SK-N-SH (cell line): ENCODE measurements around the gene ANKRD33B. TPM values are rescaled to one million over a fixed set of nuclear protein-coding genes. Genes with fewer than 3 reads are reported as not detected.

Source experiments
- CTCF ChIA-PET: fragments of 300-600, 350-600 bp; formaldehyde crosslinking; extraction: SDS; loops from one replicate; lab custom pipeline; 2021; lab: Yijun Ruan, JAX
- POLR2A ChIA-PET: fragments of 350-600 bp; sonication (Branson Sonifier 250); formaldehyde crosslinking; extraction: SDS; loops from one replicate; lab custom pipeline; 2020; ENCODE audit warnings: antibody characterized with exemption, inconsistent platforms; lab: Yijun Ruan, JAX
- DNase-seq: peaks from one replicate; pipeline ENCODE4 v3.0.0; 2012
- H2AFZ ChIP-seq: fragments of 200-600 bp; sonication (generic); 2 replicates; pipeline ENCODE4 v1.8.1; 2016; ENCODE audit warnings: antibody characterized with exemption, mild to moderate bottlenecking, low read depth
- H3F3A ChIP-seq: fragments of 200-600 bp; sonication (generic); replicated peaks from 2 replicates; pipeline ENCODE3; 2016; ENCODE audit warnings: antibody characterized with exemption, mild to moderate bottlenecking; ENCODE audit not compliant: insufficient read depth
- H3K27ac ChIP-seq, 2 experiments: fragments of 200-500 bp in 1 of 2; fragments of 200-600 bp in 1 of 2; sonication (Bioruptor generic) in 1 of 2; sonication (generic), shearing (Covaris generic) in 1 of 2; 2 replicates each; pipeline versions ENCODE4 v1.5.1 to v1.6.1; 2014 to 2016; ENCODE audit warnings: low read depth in 2 of 2, inconsistent platforms in 1 of 2, low read length in 1 of 2, mild to moderate bottlenecking in 1 of 2, mixed read lengths in 1 of 2
- H3K27me3 ChIP-seq: fragments of 200-600 bp; sonication (generic), shearing (Covaris generic); 2 replicates; pipeline ENCODE4 v1.6.1; 2016; ENCODE audit warnings: mixed run types; ENCODE audit not compliant: insufficient read depth
- H3K36me3 ChIP-seq, 2 experiments: fragments of 200-500 bp in 1 of 2; fragments of 200-600 bp in 1 of 2; sonication (Bioruptor generic) in 1 of 2; sonication (generic) in 1 of 2; replicated peaks in 1 of 2; 2 replicates each; pipeline versions ENCODE3 to v1.5.1; 2014 to 2016; ENCODE audit warnings: low read length in 1 of 2, mild to moderate bottlenecking in 1 of 2; ENCODE audit not compliant: insufficient read depth in 2 of 2, control insufficient read depth in 1 of 2
- H3K4me1 ChIP-seq, 2 experiments: fragments of 200-500 bp in 1 of 2; fragments of 200-600 bp in 1 of 2; sonication (Bioruptor generic) in 1 of 2; sonication (generic), shearing (Covaris generic) in 1 of 2; 2 replicates each; pipeline versions ENCODE4 v1.5.1 to v1.6.1; 2014 to 2016; ENCODE audit warnings: low read depth in 1 of 2, low read length in 1 of 2, mixed run types in 1 of 2; ENCODE audit not compliant: insufficient read depth in 2 of 2, control insufficient read depth in 1 of 2
- H3K4me2 ChIP-seq: fragments of 200-600 bp; sonication (generic), shearing (Covaris generic); 2 replicates; pipeline ENCODE4 v1.6.1; 2017; ENCODE audit warnings: mixed run types
- H3K4me3 ChIP-seq, 2 experiments: fragments of 200-500 bp in 1 of 2; fragments of 200-600 bp in 1 of 2; sonication (Bioruptor generic) in 1 of 2; sonication (generic), shearing (Covaris generic) in 1 of 2; 2 replicates each; pipeline versions ENCODE4 v1.5.1 to v1.8.1; 2014 to 2016; ENCODE audit warnings: low read depth in 2 of 2, inconsistent platforms in 1 of 2, low read length in 1 of 2, mild to moderate bottlenecking in 1 of 2, mixed read lengths in 1 of 2, moderate library complexity in 1 of 2
- H3K79me2 ChIP-seq: fragments of 200-600 bp; sonication (generic); 2 replicates; pipeline ENCODE4 v1.8.1; 2017; ENCODE audit warnings: mild to moderate bottlenecking; ENCODE audit not compliant: insufficient read depth
- H3K9ac ChIP-seq: fragments of 200-600 bp; sonication (generic); 2 replicates; pipeline ENCODE4 v1.6.1; 2017; ENCODE audit warnings: mixed run types
- H3K9me2 ChIP-seq: fragments of 200-600 bp; sonication (generic); 2 replicates; pipeline ENCODE4 v1.6.1; 2017; ENCODE audit warnings: mixed run types
- H3K9me3 ChIP-seq: fragments of 200-600 bp; sonication (generic); 2 replicates; pipeline ENCODE4 v1.6.1; 2017; ENCODE audit warnings: mixed run types, mild to moderate bottlenecking, moderate library complexity
- H4K20me1 ChIP-seq: fragments of 200-600 bp; sonication (generic); 2 replicates; pipeline ENCODE4 v1.6.1; 2017; ENCODE audit warnings: mild to moderate bottlenecking, mixed run types; ENCODE audit not compliant: insufficient read depth
- GATA2 ChIP-seq: sonication (generic); formaldehyde crosslinking; IDR thresholded peaks from 2 replicates; pipeline ENCODE4 v1.5.0; 2020; ENCODE audit warnings: mild to moderate bottlenecking, missing genetic modification reagents
- JUND ChIP-seq: IDR thresholded peaks from 2 replicates; pipeline ENCODE4 v1.4.0; 2012
- MAX ChIP-seq: IDR thresholded peaks from 2 replicates; pipeline ENCODE4 v1.4.0; 2012; ENCODE audit warnings: low read depth
- PBX3 ChIP-seq: IDR thresholded peaks from 2 replicates; pipeline ENCODE4; 2012
- RCOR1 ChIP-seq: fragments of 150-350 bp; IDR thresholded peaks from 2 replicates; pipeline ENCODE4 v1.6.1; 2017; ENCODE audit warnings: antibody characterized with exemption, low read length
- REST ChIP-seq: IDR thresholded peaks from 2 replicates; pipeline ENCODE4 v1.6.1; 2012; ENCODE audit warnings: mild to moderate bottlenecking, low read depth, low read length, moderate library complexity
- RXRA ChIP-seq: IDR thresholded peaks from 2 replicates; pipeline ENCODE4 v1.4.0; 2012; ENCODE audit warnings: low read depth, mild to moderate bottlenecking, borderline replicate concordance
- TAF1 ChIP-seq: IDR thresholded peaks from 2 replicates; pipeline ENCODE4 v1.6.1; 2012; ENCODE audit warnings: low read depth, mild to moderate bottlenecking, low read length, moderate library complexity, borderline replicate concordance
- USF1 ChIP-seq: IDR thresholded peaks from 2 replicates; pipeline ENCODE4 v1.4.0; 2012; ENCODE audit warnings: low read depth, borderline replicate concordance
- USF2 ChIP-seq: fragments of 150-350 bp; IDR thresholded peaks from 2 replicates; pipeline ENCODE4 v1.6.1; 2017; ENCODE audit warnings: antibody characterized with exemption, low read length, low read depth, borderline replicate concordance
- WGBS: methylation state at CpG from one replicate; pipeline ENCODE4 v1.1.6; 2017; ENCODE audit warnings: low lambda C conversion rate; 5-methylcytosine and 5-hydroxymethylcytosine counted together
- polyA plus RNA-seq, 3 experiments: library from polyadenylated mRNA; depleted of rRNA; stranded (reverse); fragments of >200 nt; gene quantifications; 2 replicates each; pipeline ENCODE4 v1.2.3, GENCODE V29; 2012

The ANKRD33B gene
- polyA plus RNA-seq, 1 of the 3 experiments (the other 2 are of a cell fraction) = 1.8 TPM

- Histone ChIP-seq H3K27me3 (no peaks in the 10 kb centered on the region), H3K9me3 (0 out of 2 replicates have a peak, but pooled peaks cover 4% of the 10 kb centered on the region), H2AFZ (no peak overlapping the region), H3K4me2 (no peak overlapping the region), H3K27ac (no peak overlapping the region; a peak in 1 of 4 replicates), H3K79me2 (peaks cover 32% of the 10 kb centered on the region; the same call in 1 of the 2 replicates), H3K36me3 (peaks cover 0 to 6% of the 10 kb centered on the region in 2 experiments), H3K9ac (no peak overlapping the region), H3K9me2 (no peaks in the 10 kb centered on the region), H4K20me1 (no peaks in the 10 kb centered on the region)
- no peak for DNase-seq
- 98% methylated on average over 8 of the region's 13 CpGs for WGBS
- CTCF ChIA-PET = interaction anchor here (0.9 to 4.5 kb wide), 6 partner anchors 8 to 236 kb away, joined by 3 to 25 read pairs (median 6); no protein-coding TSS in a partner anchor
- POLR2A ChIA-PET = interaction anchor here (1.0 kb wide), 1 partner anchor 40 kb away, joined by 3 read pairs; no protein-coding TSS in a partner anchor
- TF ChIP-seq JUND = no peak
- no peak for TF ChIP-seq USF1
- no peak for TF ChIP-seq TAF1
- TF ChIP-seq REST = no peak
- TF ChIP-seq MAX = no peak
- no peak for TF ChIP-seq PBX3
- no peak for TF ChIP-seq GATA2 (CRISPR knock-in tag)
- no peak for TF ChIP-seq RXRA
- no peak for TF ChIP-seq RCOR1
- no peak for TF ChIP-seq USF2
- TF ChIP-seq, all 33 proteins: peak for 0
- H3F3A ChIP-seq = peaks cover 24% of the 10 kb centered on the region
- peaks cover 15 to 29% of the 10 kb centered on the region in 2 experiments for H3K4me1 ChIP-seq
- no peak overlapping the region for H3K4me3 ChIP-seq
Measured at GRCh38 chr5:10688651-10689171, 124.8 kb downstream of the ANKRD33B start.
